K562 (cell line): ENCODE measurements around the gene NOP10. TPM values are rescaled to one million over a fixed set of nuclear protein-coding genes. Genes with fewer than 3 reads are reported as not detected.
A peak's percentile ranks its signal among the peaks of the same experiment; 100 is the strongest.

ENCODE experiments used
- ATF6 ChIP-seq: sonication (generic); formaldehyde crosslinking; IDR thresholded peaks from 2 replicates; pipeline ENCODE4 v1.4.0; 2020; ENCODE audit warnings: mild to moderate bottlenecking, missing genetic modification reagents
- BCOR ChIP-seq: fragments of 450-650 bp; IDR thresholded peaks from 2 replicates; pipeline ENCODE4 v1.6.1; 2016
- CBX3 ChIP-seq, 2 experiments: IDR thresholded peaks; 1 replicate in 1 of 2; 2 replicates in 1 of 2; pipeline ENCODE4 v1.6.1; 2012; ENCODE audit warnings: inconsistent platforms in 2 of 2, low read length in 2 of 2, borderline replicate concordance in 1 of 2, control low read depth in 1 of 2
- CCAR2 ChIP-seq: fragments of 200-400 bp; formaldehyde crosslinking; IDR thresholded peaks from 2 replicates; pipeline ENCODE4 v1.6.1; 2017; ENCODE audit warnings: mild to moderate bottlenecking, low read depth, low read length
- CGGBP1 ChIP-seq: fragments of 250-450 bp; sonication (Bioruptor Pico); IDR thresholded peaks from 2 replicates; pipeline ENCODE4 v1.9.0; 2021; ENCODE audit warnings: mild to moderate bottlenecking
- DMBX1 ChIP-seq: fragments of 250-450 bp; sonication (Bioruptor Pico); IDR thresholded peaks from 2 replicates; pipeline ENCODE4 v1.8.0; 2022; ENCODE audit warnings: inconsistent platforms, mild to moderate bottlenecking, moderate library complexity, borderline replicate concordance
- GMEB1 ChIP-seq: fragments of 250-450 bp; sonication (Bioruptor Pico); IDR thresholded peaks from 2 replicates; pipeline ENCODE4 v1.4.0; 2020; ENCODE audit warnings: mild to moderate bottlenecking
- MAZ ChIP-seq, 2 experiments: fragments of 450-650 bp in 1 of 2; sonication (generic) in 1 of 2; formaldehyde crosslinking; IDR thresholded peaks in 1 of 2; conservative IDR thresholded peaks in 1 of 2; 2 replicates each; pipeline versions ENCODE4 v1.4.0 to v1.5.0; 2020; ENCODE audit warnings: mild to moderate bottlenecking in 1 of 2, missing genetic modification reagents in 1 of 2
- MITF ChIP-seq: IDR thresholded peaks from 2 replicates; pipeline ENCODE4 v1.6.1; 2014; ENCODE audit warnings: antibody characterized with exemption
- NFIX ChIP-seq: fragments of 250-450 bp; sonication (Bioruptor Pico); IDR thresholded peaks from 2 replicates; pipeline ENCODE4 v1.4.0; 2020; ENCODE audit warnings: low read depth, mild to moderate bottlenecking, moderate library complexity
- NUFIP1 ChIP-seq: fragments of 450-650 bp; IDR thresholded peaks from 2 replicates; pipeline ENCODE4 v1.6.1; 2018; ENCODE audit not compliant: partially characterized antibody
- PTRF ChIP-seq: fragments of 450-650 bp; IDR thresholded peaks from 2 replicates; pipeline ENCODE4 v1.6.1; 2016; ENCODE audit warnings: mild to moderate bottlenecking, missing genetic modification characterization, missing compliant biosample characterization
- RBBP5 ChIP-seq: fragments of 200-600 bp; sonication (generic); IDR thresholded peaks from 2 replicates; pipeline ENCODE4 v1.6.1; 2012; ENCODE audit warnings: borderline replicate concordance, mild to moderate bottlenecking, low read length, control low read depth, inconsistent platforms; ENCODE audit not compliant: insufficient read depth, poor library complexity, severe bottlenecking
- RBM34 ChIP-seq: fragments of 200-400 bp; formaldehyde crosslinking; IDR thresholded peaks from 2 replicates; pipeline ENCODE4 v1.6.1; 2018; ENCODE audit warnings: low read length, borderline replicate concordance; ENCODE audit not compliant: insufficient read depth
- TCF15 ChIP-seq: fragments of 250-450 bp; sonication (Bioruptor Pico); IDR thresholded peaks from 2 replicates; pipeline ENCODE4 v1.8.0; 2022; ENCODE audit warnings: moderate library complexity, mild to moderate bottlenecking, inconsistent platforms
- XRCC5 ChIP-seq: fragments of 200-400 bp; formaldehyde crosslinking; IDR thresholded peaks from 2 replicates; pipeline ENCODE4 v1.6.1; 2017; ENCODE audit warnings: low read depth, mild to moderate bottlenecking, low read length
- ZNF124 ChIP-seq: sonication (generic); formaldehyde crosslinking; IDR thresholded peaks from 2 replicates; pipeline ENCODE4 v1.8.1; 2022; ENCODE audit warnings: missing genetic modification reagents
- ZNF133 ChIP-seq: fragments of 250-450 bp; sonication (Bioruptor Pico); IDR thresholded peaks from 2 replicates; pipeline ENCODE4 v1.4.0; 2020; ENCODE audit warnings: mild to moderate bottlenecking
- ZNF134 ChIP-seq: fragments of 250-450 bp; sonication (Bioruptor Pico); conservative IDR thresholded peaks from 2 replicates; pipeline ENCODE4 v1.4.0; 2020
- ZNF561 ChIP-seq: fragments of 450-650 bp; formaldehyde crosslinking; conservative IDR thresholded peaks from 2 replicates; pipeline ENCODE4 v1.4.0; 2020; ENCODE audit warnings: mild to moderate bottlenecking, moderate library complexity
- ZNF583 ChIP-seq: fragments of 250-450 bp; sonication (Bioruptor Pico); IDR thresholded peaks from 2 replicates; pipeline ENCODE4 v1.4.0; 2020
- polyA plus RNA-seq, 8 experiments: library from polyadenylated mRNA; depleted of rRNA in 4 of 8; stranded (reverse) in 5 of 8; unstranded in 3 of 8; fragments of >200 nt; fragmentation: Nextera tagmentation in 2 of 8; fragmentation: Illumina TruSeq in 1 of 8; extraction: Ambion mirVana in 2 of 8; extraction: Trizol in 1 of 8; gene quantifications; 2 replicates each; pipeline versions ENCODE4 v1.2.1 to v1.2.3, GENCODE V29; 2011 to 2014; ENCODE audit warnings: inconsistent platforms in 1 of 8, missing spikeins in 1 of 8
- total RNA-seq, 7 experiments: library from RNA; depleted of rRNA in 6 of 7; stranded (reverse); fragments of >200 nt in 6 of 7; fragmentation: Illumina TruSeq in 2 of 7; extraction: Trizol in 2 of 7; gene quantifications; 2 replicates each; pipeline versions ENCODE4 v1.2.1 to v1.2.3, GENCODE V29; 2011 to 2021; ENCODE audit warnings: low replicate concordance in 1 of 7

NOP10 gene
- total and polyA plus RNA-seq, 9 of the 15 experiments (the other 6 are each of a cell fraction or from before 2014, with no cell fraction given): 250 to 1,663 (median 449) TPM

GRCh38 chr15:34336231-34336990, 6.5 kb downstream of the NOP10 start (continued):
- TF ChIP-seq ZNF561: no peak
- no peak for TF ChIP-seq ATF6
- no peak for TF ChIP-seq TCF15 (CRISPR knock-in tag)
- TF ChIP-seq NUFIP1: no peak
- TF ChIP-seq ZNF124 (CRISPR knock-in tag): no peak
- no peak for TF ChIP-seq RBBP5
- TF ChIP-seq GMEB1 (CRISPR knock-in tag): no peak
- TF ChIP-seq MITF: no peak
- TF ChIP-seq XRCC5: no peak
- TF ChIP-seq MAZ (CRISPR knock-in tag; conservative IDR thresholded peaks at IDR 0.05 in 1 of 2, IDR thresholded peaks at IDR 0.05 in 1 of 2): peak in 1 of 2 experiments; percentile 24; a peak in 1 of 4 replicates
- TF ChIP-seq DMBX1 (CRISPR knock-in tag): peak; percentile 91
- TF ChIP-seq ZNF134 (CRISPR knock-in tag): no peak
- peak; percentile 74; the same call in 1 of the 2 replicates for TF ChIP-seq ZNF583
- TF ChIP-seq CCAR2: no peak
- TF ChIP-seq PTRF (tag): peak; percentile 72; the same call in 1 of the 2 replicates
- no peak for TF ChIP-seq ZNF133 (CRISPR knock-in tag)
- no peak for TF ChIP-seq BCOR
- no peak for TF ChIP-seq RBM34
- no peak for TF ChIP-seq NFIX (CRISPR knock-in tag)
- TF ChIP-seq CGGBP1 (CRISPR knock-in tag): no peak
- no peak for TF ChIP-seq CBX3 (IDR thresholded peaks at IDR 0.05; ENCODE audit: borderline replicate concordance in 1 of 2, low read length in 2 of 2)
